GM10248 (cell line): ENCODE results near the gene GJA8.

ENCODE experiments used
- CTCF ChIA-PET: fragments of 300-600 bp; sonication (Branson Sonifier 250); formaldehyde crosslinking; extraction: SDS; loops from one replicate; lab custom pipeline; 2021; ENCODE audit warnings: antibody characterized with exemption; lab: Yijun Ruan, JAX
- POLR2A ChIA-PET: fragments of 350-650 bp; sonication (Branson Sonifier 250); formaldehyde crosslinking; extraction: SDS; loops from one replicate; lab custom pipeline; 2020; ENCODE audit warnings: antibody characterized with exemption; lab: Yijun Ruan, JAX
- DNase-seq: peaks from one replicate; pipeline ENCODE4 v3.0.0; 2012; ENCODE audit errors: extremely low spot score
- CTCF ChIP-seq: IDR thresholded peaks from 2 replicates; pipeline ENCODE4 v1.5.1; 2012; ENCODE audit warnings: mild to moderate bottlenecking, low read depth; ENCODE audit errors: extremely low read depth, missing control alignments, control extremely low read depth

Gene GJA8

GRCh38 chr1:147897789-147898188 is 4.8 kb upstream of the GJA8 start:
- no peak for TF ChIP-seq CTCF
- CTCF ChIA-PET: no interaction called here
- POLR2A ChIA-PET: no interaction called here
- no peak for DNase-seq

- ChIA-PET CTCF (interaction anchor here (1.4 to 8.8 kb wide), 3 partner anchors 9 to 630 kb away, joined by 3 to 76 read pairs (median 16); no protein-coding TSS in a partner anchor), POLR2A (no interaction called here)
- DNase-seq: no peak
- TF ChIP-seq CTCF: no peak
Observed at GRCh38 chr1:147904726-147905125, 2.1 kb downstream of the GJA8 start.

GRCh38 chr1:147907786-147908509 is 5.4 kb downstream of the GJA8 start:
- TF ChIP-seq CTCF: no peak
- ChIA-PET POLR2A (no interaction called here), CTCF (interaction anchor here (0.6 to 8.8 kb wide), 2 partner anchors 12 to 17 kb away, joined by 3 to 76 read pairs; no protein-coding TSS in a partner anchor)
- no peak for DNase-seq

- no peak for TF ChIP-seq CTCF
- no peak for DNase-seq
- POLR2A ChIA-PET: no interaction called here
- CTCF ChIA-PET: interaction anchor here (3.4 kb wide), 1 partner anchor 20 kb away, joined by 11 read pairs; no protein-coding TSS in a partner anchor
Observed at GRCh38 chr1:147912553-147912952, 10.0 kb downstream of the GJA8 start.

GRCh38 chr1:147913362-147913942 is 10.9 kb downstream of the GJA8 start:
- no peak for TF ChIP-seq CTCF
- ChIA-PET POLR2A (no interaction called here), CTCF (interaction anchor here (3.4 kb wide), 1 partner anchor 21 kb away, joined by 11 read pairs; no protein-coding TSS in a partner anchor)

GRCh38 chr1:147919896-147920295 is 17.3 kb downstream of the GJA8 start:
- ChIA-PET POLR2A (no interaction called here), CTCF (interaction anchor here (0.7 to 1.5 kb wide), 3 partner anchors 12 to 27 kb away, joined by 3 to 5 read pairs (median 5); no protein-coding TSS in a partner anchor)
- TF ChIP-seq CTCF: no peak
- no peak for DNase-seq

More at GRCh38 chr1:147913362-147913942, 10.9 kb downstream of the GJA8 start:
- DNase-seq: no peak
